DMS 273 (cell line): Measurements from ENCODE around the gene MMP23B.
"Not testable (repeated sequence)": the region's sequence is repeated elsewhere in the genome, so short reads cannot be mapped to it uniquely, and the experiment has no call there.

Source experiments
- DNase-seq: peaks from one replicate; lab custom pipeline; 2025; ENCODE audit not compliant: unreplicated experiment; lab: John Stamatoyannopoulos, UW

Gene MMP23B

GRCh38 chr1:1664318-1664717, 32.3 kb downstream of the MMP23B start:
- DNase-seq: not testable (repeated sequence)

- DNase-seq: no peak
Measured at GRCh38 chr1:1664941-1665814, 33.2 kb downstream of the MMP23B start.

GRCh38 chr1:1665815-1666251, 33.9 kb downstream of the MMP23B start:
- peak; percentile 39 for DNase-seq

- DNase-seq: no peak
Measured at GRCh38 chr1:1666526-1666925, 34.6 kb downstream of the MMP23B start.

GRCh38 chr1:1669468-1670440, 37.8 kb downstream of the MMP23B start:
- DNase-seq: no peak

- no peak for DNase-seq
Measured at GRCh38 chr1:1670866-1671265, 38.9 kb downstream of the MMP23B start.

GRCh38 chr1:1671365-1672119, 39.6 kb downstream of the MMP23B start:
- no peak for DNase-seq

GRCh38 chr1:1672181-1672965, 40.4 kb downstream of the MMP23B start:
- no peak for DNase-seq

GRCh38 chr1:1674806-1675205, 42.8 kb downstream of the MMP23B start:
- DNase-seq: not testable (repeated sequence)

- DNase-seq: not testable (repeated sequence)
Measured at GRCh38 chr1:1675218-1675617, 43.2 kb downstream of the MMP23B start.

- not testable (repeated sequence) for DNase-seq
Measured at GRCh38 chr1:1676087-1676486, 44.1 kb downstream of the MMP23B start.

- no peak for DNase-seq
Measured at GRCh38 chr1:1677718-1678580, 46.0 kb downstream of the MMP23B start.

GRCh38 chr1:1678581-1679380, 46.8 kb downstream of the MMP23B start:
- peak; percentile 35 for DNase-seq

- DNase-seq: no peak
Measured at GRCh38 chr1:1680031-1680911, 48.3 kb downstream of the MMP23B start.

- no peak for DNase-seq
Measured at GRCh38 chr1:1680912-1681273, 48.9 kb downstream of the MMP23B start.

GRCh38 chr1:1683104-1683905, 51.3 kb downstream of the MMP23B start:
- DNase-seq: no peak
